H9 (cell line): ENCODE results near the gene SIN3B. TPM values are rescaled to one million over a fixed set of nuclear protein-coding genes. Genes with fewer than 3 reads are reported as not detected.

Experiments
- DNase-seq: peaks from one replicate; pipeline ENCODE4 v3.0.0-alpha.2; 2017
- H2AFZ ChIP-seq: one replicate; pipeline ENCODE4 v1.6.1; 2013; ENCODE audit warnings: mild to moderate bottlenecking, low read length, control low read depth, moderate library complexity
- H2AK5ac ChIP-seq: 2 replicates; pipeline ENCODE4 v1.6.1; 2013; ENCODE audit warnings: low read length, control low read depth, mixed read lengths; ENCODE audit not compliant: insufficient read length
- H2BK120ac ChIP-seq: one replicate; pipeline ENCODE4 v1.6.1; 2013; ENCODE audit warnings: low read depth, mild to moderate bottlenecking, low read length, control low read depth, inconsistent platforms; ENCODE audit not compliant: poor library complexity, severe bottlenecking
- H2BK12ac ChIP-seq: 2 replicates; pipeline ENCODE4 v1.6.1; 2013; ENCODE audit warnings: low read length, control low read depth, mixed read lengths, low read depth; ENCODE audit not compliant: insufficient read length
- H2BK15ac ChIP-seq: 2 replicates; pipeline ENCODE4 v1.6.1; 2013; ENCODE audit warnings: low read depth, low read length, control low read depth
- H2BK20ac ChIP-seq: one replicate; pipeline ENCODE4 v1.6.1; 2013; ENCODE audit warnings: low read depth, mild to moderate bottlenecking, low read length, control low read depth, inconsistent platforms; ENCODE audit not compliant: poor library complexity, severe bottlenecking
- H2BK5ac ChIP-seq: 2 replicates; pipeline ENCODE4 v1.6.1; 2013; ENCODE audit warnings: low read length, control low read depth, mixed read lengths; ENCODE audit not compliant: insufficient read length
- H3K14ac ChIP-seq: 2 replicates; pipeline ENCODE4 v1.6.1; 2013; ENCODE audit warnings: low read length, control low read depth; ENCODE audit not compliant: insufficient read depth
- H3K18ac ChIP-seq: 2 replicates; pipeline ENCODE4 v1.6.1; 2013; ENCODE audit warnings: low read depth, mild to moderate bottlenecking, mixed read lengths, low read length, control low read depth; ENCODE audit not compliant: insufficient read length
- H3K23ac ChIP-seq: 2 replicates; pipeline ENCODE4 v1.6.1; 2013; ENCODE audit warnings: low read length, control low read depth, mixed read lengths, low read depth; ENCODE audit not compliant: insufficient read length
- H3K23me2 ChIP-seq: 2 replicates; pipeline ENCODE4 v1.6.1; 2013; ENCODE audit warnings: low read depth, mild to moderate bottlenecking, mixed read lengths, low read length, control low read depth; ENCODE audit not compliant: insufficient read length, poor library complexity, severe bottlenecking
- H3K27ac ChIP-seq: 2 replicates; pipeline ENCODE4 v1.5.1; 2013; ENCODE audit warnings: low read length, control low read depth, mixed read lengths, low read depth; ENCODE audit not compliant: insufficient read length
- H3K27me3 ChIP-seq: 2 replicates; pipeline ENCODE4 v1.6.1; 2013; ENCODE audit warnings: low read length, control low read depth, inconsistent platforms; ENCODE audit not compliant: insufficient read depth
- H3K4ac ChIP-seq: 2 replicates; pipeline ENCODE4 v1.6.1; 2013; ENCODE audit warnings: low read depth, mild to moderate bottlenecking, control low read depth, inconsistent platforms, low read length, moderate library complexity
- H3K4me1 ChIP-seq: 2 replicates; pipeline ENCODE4 v1.6.1; 2013; ENCODE audit warnings: low read length, control low read depth, inconsistent platforms; ENCODE audit not compliant: insufficient read depth
- H3K4me2 ChIP-seq: 2 replicates; pipeline ENCODE4 v1.6.1; 2013; ENCODE audit warnings: low read length, control low read depth, mixed read lengths; ENCODE audit not compliant: insufficient read length, insufficient read depth
- H3K56ac ChIP-seq: 2 replicates; pipeline ENCODE4 v1.6.1; 2013; ENCODE audit warnings: low read depth, mild to moderate bottlenecking, mixed read lengths, low read length, control low read depth; ENCODE audit not compliant: insufficient read length
- H3K79me1 ChIP-seq: 2 replicates; pipeline ENCODE4 v1.6.1; 2013; ENCODE audit warnings: low read depth, mild to moderate bottlenecking, moderate library complexity, low read length, control low read depth, inconsistent platforms; ENCODE audit not compliant: insufficient read depth, poor library complexity, severe bottlenecking
- H3K79me2 ChIP-seq: 2 replicates; pipeline ENCODE4 v1.6.1; 2013; ENCODE audit warnings: low read length, control low read depth, inconsistent platforms; ENCODE audit not compliant: insufficient read depth
- H3K9ac ChIP-seq: 2 replicates; pipeline ENCODE4 v1.6.1; 2013; ENCODE audit warnings: low read length, control low read depth, mixed read lengths; ENCODE audit not compliant: insufficient read length; ENCODE audit errors: extremely low read depth
- H3K9me3 ChIP-seq: one replicate; pipeline ENCODE4 v1.6.1; 2013; ENCODE audit warnings: low read depth, low read length, inconsistent platforms; ENCODE audit not compliant: control insufficient read depth
- H3T11ph ChIP-seq: one replicate; pipeline ENCODE4 v1.6.1; 2013; ENCODE audit warnings: mild to moderate bottlenecking, low read length, control low read depth, inconsistent platforms
- H4K20me1 ChIP-seq: one replicate; pipeline ENCODE4 v1.6.1; 2013; ENCODE audit not compliant: control insufficient read depth, insufficient read length, insufficient read depth
- H4K5ac ChIP-seq: 2 replicates; pipeline ENCODE4 v1.6.1; 2013; ENCODE audit warnings: low read depth, mild to moderate bottlenecking, mixed read lengths, low read length, control low read depth; ENCODE audit not compliant: insufficient read length
- H4K8ac ChIP-seq: replicated peaks from 2 replicates; pipeline ENCODE4 v1.6.1; 2013; ENCODE audit warnings: low read length, control low read depth, mixed read lengths, low read depth; ENCODE audit not compliant: insufficient read length
- H4K91ac ChIP-seq: 2 replicates; pipeline ENCODE4 v1.6.1; 2013; ENCODE audit warnings: low read depth, mild to moderate bottlenecking, moderate library complexity, mixed read lengths, low read length, control low read depth; ENCODE audit not compliant: insufficient read length
- H3K27ac Mint-ChIP-seq, 3 experiments: 2 replicates in 2 of 3; 3 replicates in 1 of 3; pipeline ENCODE4 v1.8.0; 2020 to 2021; ENCODE audit warnings: mixed read lengths in 3 of 3, mild to moderate bottlenecking in 1 of 3, moderate library complexity in 1 of 3
- H3K27me3 Mint-ChIP-seq: 2 replicates; pipeline ENCODE4 v1.8.0; 2021; ENCODE audit warnings: low read depth, mild to moderate bottlenecking, moderate library complexity, mixed read lengths
- H3K36me3 Mint-ChIP-seq, 3 experiments: 2 replicates in 2 of 3; 3 replicates in 1 of 3; pipeline ENCODE4 v1.8.0; 2020 to 2021; ENCODE audit warnings: low read depth in 3 of 3, mixed read lengths in 3 of 3; ENCODE audit not compliant: insufficient read depth in 1 of 3
- H3K4me1 Mint-ChIP-seq, 2 experiments: 2 replicates each; pipeline ENCODE4 v1.8.0; 2020; ENCODE audit warnings: mixed read lengths in 2 of 2
- H3K4me3 Mint-ChIP-seq, 2 experiments: 2 replicates in 1 of 2; 3 replicates in 1 of 2; pipeline ENCODE4 v1.8.0; 2020 to 2021; ENCODE audit warnings: mild to moderate bottlenecking in 2 of 2, mixed read lengths in 2 of 2, moderate library complexity in 1 of 2
- H3K9me3 Mint-ChIP-seq, 2 experiments: 2 replicates in 1 of 2; 3 replicates in 1 of 2; pipeline ENCODE4 v1.8.0; 2020; ENCODE audit warnings: mild to moderate bottlenecking in 2 of 2, mixed read lengths in 2 of 2, moderate library complexity in 1 of 2
- CTCF ChIP-seq: fragments of 200-600 bp; sonication (generic); conservative IDR thresholded peaks from 3 replicates; pipeline ENCODE4 v1.8.0; 2021; ENCODE audit warnings: antibody characterized with exemption, mild to moderate bottlenecking
- WGBS: extraction: QIAGEN DNeasy Blood & Tissue Kit; methylation state at CpG from one replicate; pipeline ENCODE4 v1.1.7; 2013; ENCODE audit warnings: missing lambda C conversion rate, low lambda C conversion rate, mixed read lengths; ENCODE audit not compliant: insufficient read length; ENCODE audit errors: extremely low coverage; 5-methylcytosine and 5-hydroxymethylcytosine counted together
- total RNA-seq: library from RNA; stranded (reverse); gene quantifications from 2 replicates; pipeline ENCODE4 v1.2.1, GENCODE V29; 2021

The SIN3B gene
- total RNA-seq, 1 experiment from 2014 or later = 72.7 TPM

- Histone ChIP-seq H3K9me3 (no peaks in the 10 kb centered on the region), H3K9ac (no peak overlapping the region), H3K4ac (no peak overlapping the region), H4K5ac (no peak overlapping the region), H2BK120ac (no peak overlapping the region), H2BK5ac (no peak overlapping the region), H3K14ac (no peak overlapping the region), H3K4me2 (no peak overlapping the region), H2BK15ac (no peak overlapping the region), H2AK5ac (no peak overlapping the region), H3K27ac (no peak overlapping the region), H3K23me2 (peaks cover 3% of the 10 kb centered on the region), H3K4me1 (no peaks in the 10 kb centered on the region; the same call in 1 of the 2 replicates), H3K18ac (no peak overlapping the region), H3K79me2 (no peaks in the 10 kb centered on the region; the same call in 1 of the 2 replicates), H3K56ac (no peak overlapping the region), H4K20me1 (no peaks in the 10 kb centered on the region), H3K27me3 (no peaks in the 10 kb centered on the region), H4K91ac (no peak overlapping the region), H3T11ph (no peak overlapping the region), H4K8ac (no peak overlapping the region), H2BK20ac (no peak overlapping the region), H2BK12ac (no peak overlapping the region), H2AFZ (no peak overlapping the region), H3K23ac (no peak overlapping the region), H3K79me1 (peaks cover 8% of the 10 kb centered on the region)
- DNase-seq = no peak
- no peak overlapping the region for H3K4me3 Mint-ChIP-seq
- peaks cover 9% of the 10 kb centered on the region in 2 experiments for H3K4me1 Mint-ChIP-seq
- H3K36me3 Mint-ChIP-seq = peaks cover 47 to 82% (median 81%) of the 10 kb centered on the region in 3 experiments
- H3K27me3 Mint-ChIP-seq = no peaks in the 10 kb centered on the region
- no peaks in the 10 kb centered on the region; a peak in 1 of 5 replicates for H3K9me3 Mint-ChIP-seq
- TF ChIP-seq CTCF = no peak
- WGBS = no CpG with 5 or more reads among the region's 13 CpGs
- H3K27ac Mint-ChIP-seq = peak overlapping the region in 1 of 3 experiments; percentile 23; a peak in 1 of 7 replicates
Measured at GRCh38 chr19:16834747-16835146, 5.5 kb downstream of the SIN3B start.
